Effector memory CD4-positive, alpha-beta T cell (primary cell): ENCODE results near the gene TREML4.
"Not testable (repeated sequence)": the region's sequence is repeated elsewhere in the genome, so short reads cannot be mapped to it uniquely, and the experiment has no call there.

Experiments used
- DNase-seq, 3 donors: peaks; one replicate each; pipeline ENCODE4 v3.0.0-alpha.2; 2020
- H3K27ac ChIP-seq: 2 replicates; pipeline ENCODE4 v1.7.0; 2013; ENCODE audit warnings: mild to moderate bottlenecking, low read length, moderate library complexity; ENCODE audit not compliant: insufficient read depth, poor library complexity, severe bottlenecking
- H3K27me3 ChIP-seq: replicated peaks from 2 replicates; pipeline ENCODE4 v1.7.0; 2013; ENCODE audit warnings: mild to moderate bottlenecking, low read length; ENCODE audit not compliant: insufficient read depth, control insufficient read depth, poor library complexity, severe bottlenecking
- H3K36me3 ChIP-seq: 2 replicates; pipeline ENCODE4 v1.7.0; 2013; ENCODE audit warnings: mild to moderate bottlenecking, low read length, moderate library complexity; ENCODE audit not compliant: control insufficient read depth, insufficient read depth
- H3K4me1 ChIP-seq: 2 replicates; pipeline ENCODE4 v1.7.0; 2013; ENCODE audit warnings: low read length, mild to moderate bottlenecking; ENCODE audit not compliant: control insufficient read depth, insufficient read depth, poor library complexity, severe bottlenecking
- H3K4me3 ChIP-seq: 2 replicates; pipeline ENCODE4 v1.7.0; 2013; ENCODE audit warnings: low read length, low read depth, mild to moderate bottlenecking; ENCODE audit not compliant: insufficient read depth, poor library complexity, severe bottlenecking
- H3K9me3 ChIP-seq: 2 replicates; pipeline ENCODE4 v1.7.0; 2013; ENCODE audit warnings: mild to moderate bottlenecking, low read length, moderate library complexity; ENCODE audit not compliant: control insufficient read depth
- total RNA-seq, 3 donors: gene quantifications; one replicate each; lab custom pipeline; 2026; lab: John Stamatoyannopoulos, UW

TREML4 gene, protein sequence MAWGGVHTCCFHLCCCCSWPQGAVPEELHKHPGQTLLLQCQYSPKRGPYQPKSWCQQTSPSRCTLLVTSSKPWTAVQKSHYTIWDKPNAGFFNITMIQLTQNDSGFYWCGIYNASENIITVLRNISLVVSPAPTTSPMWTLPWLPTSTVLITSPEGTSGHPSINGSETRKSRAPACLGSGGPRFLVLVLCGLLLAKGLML
- 0 reads per million in 3 donors for total RNA-seq

DNA sequence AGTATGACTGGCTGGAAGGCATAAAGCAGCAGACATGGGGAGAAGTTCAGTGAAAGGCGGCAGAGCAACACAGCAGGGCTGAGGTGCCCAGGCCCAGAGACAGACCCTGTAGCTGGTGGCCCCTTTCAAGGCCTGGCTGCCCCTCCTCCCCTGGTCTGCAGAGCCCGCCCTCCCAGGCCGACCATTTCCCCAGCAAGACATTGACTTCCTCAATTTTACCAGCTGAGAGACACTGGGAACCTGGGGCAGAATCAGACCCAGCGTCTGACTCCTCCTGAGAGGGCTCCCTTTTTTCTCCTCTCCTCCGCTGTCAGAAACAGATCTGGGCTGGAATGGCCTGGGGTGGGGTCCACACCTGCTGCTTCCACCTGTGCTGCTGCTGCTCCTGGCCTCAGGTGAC lies at the start of gene TREML4:
Gene TREML4, plus strand, starts transcription at position 254 of the 400 bp plus-strand sequence. Its CDS starts 79 bp downstream, at position 333.
- no peak within 1 kb of the TSS for H3K4me3 ChIP-seq
- H3K27ac ChIP-seq: no peak within 1 kb of the TSS
- H3K27me3 ChIP-seq: no peaks in the 10 kb centered on the region
- no peaks in the 10 kb centered on the region for H3K9me3 ChIP-seq
- no peak for DNase-seq
- H3K4me1 ChIP-seq: no peaks in the 10 kb centered on the region
- no peaks in the 10 kb centered on the region for H3K36me3 ChIP-seq

DNA sequence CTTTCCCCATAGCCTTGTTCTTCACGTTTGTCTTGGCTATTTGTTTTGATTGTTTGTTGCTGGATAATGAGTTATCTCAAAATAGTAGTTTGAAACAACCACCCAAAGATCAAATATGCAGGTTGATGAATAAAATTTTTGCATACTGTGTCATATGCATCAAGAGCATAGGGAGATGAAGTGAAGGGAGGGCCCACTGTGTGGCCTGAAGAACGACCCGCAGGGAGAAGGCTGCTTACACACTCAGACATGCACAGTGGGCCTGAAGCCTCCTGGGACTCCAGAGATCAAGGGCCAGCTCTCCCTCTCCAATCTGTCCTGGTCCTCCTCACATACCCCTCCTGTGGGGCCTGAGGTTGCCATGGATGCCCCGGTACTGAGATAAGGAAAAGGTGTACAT lies 49.0 kb upstream of the TREML4 start:
- no peaks in the 10 kb centered on the region for H3K27me3 ChIP-seq
- H3K27ac ChIP-seq: no peak overlapping the region
- no peak for DNase-seq
- no peak overlapping the region for H3K4me3 ChIP-seq
- H3K4me1 ChIP-seq: no peaks in the 10 kb centered on the region
- no peaks in the 10 kb centered on the region for H3K9me3 ChIP-seq
- H3K36me3 ChIP-seq: no peaks in the 10 kb centered on the region

- no peak overlapping the region for H3K27ac ChIP-seq
Observed at GRCh38 chr6:41181566-41181965, 46.6 kb upstream of the TREML4 start.

DNA sequence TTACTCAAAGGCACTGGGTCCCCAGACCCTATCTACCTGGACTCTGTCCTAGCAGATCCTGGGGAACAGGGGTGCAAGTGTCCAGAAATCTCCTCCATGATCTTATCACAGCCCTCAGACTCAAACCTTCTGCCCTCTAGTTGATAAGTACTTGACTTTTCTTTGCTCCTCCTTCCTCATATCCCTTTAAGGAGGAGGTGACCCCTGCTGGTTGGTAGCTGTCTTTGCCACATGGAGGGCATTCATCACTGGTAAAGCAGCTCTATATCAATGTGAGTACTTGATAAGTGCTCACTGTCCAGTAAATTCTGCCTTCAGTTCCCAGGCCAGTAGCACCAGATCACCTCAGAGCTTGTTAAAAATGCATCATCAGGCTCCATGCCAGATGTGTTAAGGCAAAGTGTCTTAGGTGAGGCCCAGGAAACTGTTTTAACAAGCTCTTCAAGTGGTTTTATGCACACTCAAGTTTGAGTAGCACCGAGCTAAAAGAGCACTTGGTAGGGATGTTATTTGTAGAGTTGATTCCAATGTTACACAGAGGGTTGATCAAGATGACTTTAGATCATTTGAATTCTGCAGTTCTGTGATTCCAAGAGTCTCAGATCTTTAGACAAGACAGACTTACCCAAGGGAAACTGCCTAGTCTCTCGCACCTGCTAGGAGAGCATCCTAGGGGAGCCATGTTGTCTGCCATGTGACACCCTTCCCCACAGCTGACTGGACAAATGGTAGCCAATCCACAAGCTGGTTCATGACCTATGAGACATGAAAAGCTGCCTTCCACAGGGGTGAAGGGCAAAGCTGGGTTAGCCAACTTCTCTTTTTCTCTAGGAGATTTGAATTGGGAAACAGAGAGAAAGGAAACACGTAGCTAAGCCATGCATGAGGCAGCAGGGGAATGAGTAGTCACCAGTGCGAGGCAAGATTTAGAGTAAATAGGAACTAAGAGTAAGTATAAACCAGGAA lies 45.8 kb upstream of the TREML4 start:
- peak in 2 of 3 donors; percentile 8 to 21 for DNase-seq
- Histone ChIP-seq H3K9me3 (no peaks in the 10 kb centered on the region), H3K4me3 (no peak overlapping the region), H3K4me1 (no peaks in the 10 kb centered on the region), H3K36me3 (no peaks in the 10 kb centered on the region), H3K27ac (no peak overlapping the region), H3K27me3 (no peaks in the 10 kb centered on the region)

More at GRCh38 chr6:41181566-41181965, 46.6 kb upstream of the TREML4 start:
- H3K9me3 ChIP-seq: no peaks in the 10 kb centered on the region
- H3K4me1 ChIP-seq: no peaks in the 10 kb centered on the region
- no peaks in the 10 kb centered on the region for H3K27me3 ChIP-seq
- no peak for DNase-seq
- H3K36me3 ChIP-seq: no peaks in the 10 kb centered on the region
- H3K4me3 ChIP-seq: no peak overlapping the region

- H3K4me3 ChIP-seq: no peak overlapping the region
- DNase-seq: no peak
- no peak overlapping the region for H3K27ac ChIP-seq
- H3K27me3 ChIP-seq: no peaks in the 10 kb centered on the region
- H3K4me1 ChIP-seq: no peaks in the 10 kb centered on the region
- no peaks in the 10 kb centered on the region for H3K36me3 ChIP-seq
- H3K9me3 ChIP-seq: no peaks in the 10 kb centered on the region
Observed at GRCh38 chr6:41184761-41185160, 43.4 kb upstream of the TREML4 start.

- no peak overlapping the region for H3K4me3 ChIP-seq
Observed at GRCh38 chr6:41186031-41186562, 42.1 kb upstream of the TREML4 start.

DNA sequence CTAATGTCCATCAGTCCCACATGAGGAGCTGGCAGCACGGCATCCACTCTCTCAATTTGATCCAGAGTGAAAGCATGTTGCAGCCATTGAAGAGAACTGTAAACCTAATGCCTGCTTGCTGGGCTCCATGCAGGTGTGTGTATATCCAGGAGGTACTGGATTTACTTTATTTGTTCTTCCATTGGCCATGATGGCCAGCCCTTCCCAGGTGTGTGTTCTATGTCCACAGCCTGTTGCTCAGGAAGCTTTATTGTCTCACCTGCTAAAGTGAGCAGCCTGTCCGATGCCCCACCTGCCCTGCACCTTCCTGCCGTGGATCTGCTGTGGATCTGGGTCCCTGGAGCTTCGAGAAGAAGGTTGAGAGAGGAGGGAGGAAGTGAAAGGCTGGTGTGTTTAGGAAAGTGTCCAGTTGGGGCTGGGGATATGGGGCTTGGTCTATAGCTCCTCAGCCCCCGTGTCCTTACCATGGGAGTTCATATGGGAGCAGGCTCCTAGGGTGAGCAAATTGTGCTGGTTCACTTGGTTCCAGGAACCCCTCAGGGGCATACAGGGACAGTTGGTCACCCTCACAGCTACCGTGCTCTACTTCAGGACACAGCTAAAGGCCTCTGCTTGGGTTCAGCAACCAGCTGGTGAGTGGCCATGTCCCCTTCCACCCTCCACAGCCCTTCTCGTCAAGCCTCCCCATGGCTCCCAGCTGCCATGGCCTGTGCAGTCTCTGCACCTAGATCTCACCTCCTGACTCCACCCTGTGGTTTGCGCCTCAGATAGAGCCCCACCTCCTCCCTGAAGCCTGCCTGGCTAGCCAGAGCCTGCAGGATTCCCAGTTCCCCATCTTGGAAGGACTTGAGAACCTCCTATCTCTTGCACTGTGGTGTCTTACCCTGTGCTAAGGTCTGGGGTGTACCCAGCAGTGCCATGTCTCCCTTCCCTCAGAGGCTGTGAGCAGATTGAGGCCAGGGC lies 39.9 kb upstream of the TREML4 start:
- Histone ChIP-seq H3K4me1 (peaks cover 6% of the 10 kb centered on the region), H3K27me3 (no peaks in the 10 kb centered on the region)

More at GRCh38 chr6:41186031-41186562, 42.1 kb upstream of the TREML4 start:
- DNase-seq: no peak
- Histone ChIP-seq H3K9me3 (no peaks in the 10 kb centered on the region), H3K27me3 (no peaks in the 10 kb centered on the region), H3K27ac (no peak overlapping the region), H3K36me3 (no peaks in the 10 kb centered on the region), H3K4me1 (no peaks in the 10 kb centered on the region)

GRCh38 chr6:41189046-41189445 lies 39.1 kb upstream of the TREML4 start:
- DNase-seq, H3K27ac ChIP-seq, H3K9me3 ChIP-seq, H3K4me3 ChIP-seq, H3K27me3 ChIP-seq, H3K4me1 ChIP-seq, H3K36me3 ChIP-seq: not testable (repeated sequence)

More for the DNA sequence above, 39.9 kb upstream of the TREML4 start:
- no peak for DNase-seq
- Histone ChIP-seq H3K36me3 (no peaks in the 10 kb centered on the region), H3K4me3 (no peak overlapping the region), H3K9me3 (no peaks in the 10 kb centered on the region), H3K27ac (no peak overlapping the region)

DNA sequence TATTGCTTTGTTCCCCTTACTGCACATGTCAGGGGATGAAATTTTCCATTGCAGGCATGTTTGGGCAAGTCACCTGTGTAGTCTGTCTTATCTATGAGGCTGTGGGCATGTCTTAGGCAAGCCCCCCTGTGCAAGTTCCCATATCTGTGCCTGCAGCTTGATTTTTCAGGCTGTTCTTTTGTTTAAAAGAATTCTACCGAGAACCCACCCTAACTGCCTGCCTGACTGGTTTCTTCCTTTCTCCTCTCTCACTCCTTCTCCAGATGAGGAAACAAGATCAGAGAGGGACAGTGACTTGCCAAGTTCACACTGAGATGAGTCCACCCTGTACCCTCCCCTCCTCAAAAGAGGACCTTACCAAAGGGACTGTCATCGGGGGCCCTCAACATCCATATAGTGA lies 38.2 kb upstream of the TREML4 start:
- Histone ChIP-seq H3K36me3 (peaks cover 7% of the 10 kb centered on the region), H3K27me3 (no peaks in the 10 kb centered on the region), H3K4me3 (no peak overlapping the region), H3K9me3 (no peaks in the 10 kb centered on the region), H3K4me1 (peaks cover 6% of the 10 kb centered on the region), H3K27ac (no peak overlapping the region)
- no peak for DNase-seq
